GM12891 (cell line): Measurements from ENCODE around the gene JAZF1.

Experiments
- POLR2A ChIP-seq: IDR thresholded peaks from 2 replicates; pipeline ENCODE4 v1.6.1; 2011; ENCODE audit warnings: low read depth, low read length, control low read depth
- POLR2AphosphoS5 ChIP-seq: IDR thresholded peaks from 2 replicates; pipeline ENCODE4 v1.6.1; 2011; ENCODE audit warnings: low read depth, low read length, control low read depth
- TAF1 ChIP-seq: IDR thresholded peaks from 2 replicates; pipeline ENCODE4 v1.6.1; 2011; ENCODE audit warnings: low read depth, low read length, control low read depth

GRCh38 chr7:28161331-28161730, 19.3 kb downstream of the JAZF1 start:
- TF ChIP-seq POLR2A (no peak), POLR2AphosphoS5 (no peak), TAF1 (no peak)
